ENCODE data around the gene KIAA1549. TPM values are rescaled to one million over a fixed set of nuclear protein-coding genes. Genes with fewer than 3 reads are reported as not detected.
"Not testable (repeated sequence)": the region's sequence is repeated elsewhere in the genome, so short reads cannot be mapped to it uniquely, and the experiment has no call there.

Gene KIAA1549
- total RNA-seq, 1 experiment from 2014 or later = 18.7 TPM

- TF ChIP-seq NFATC4 (CRISPR knock-in tag; IDR thresholded peaks at IDR 0.05) (no peak), KAT7 (CRISPR knock-in tag; IDR thresholded peaks at IDR 0.05; ENCODE audit: borderline replicate concordance) (no peak), ZNF219 (CRISPR knock-in tag; IDR thresholded peaks at IDR 0.05; ENCODE audit: borderline replicate concordance) (no peak), ATF3 (CRISPR knock-in tag; conservative IDR thresholded peaks at IDR 0.05) (no peak), NFYB (CRISPR knock-in tag; conservative IDR thresholded peaks at IDR 0.05; ENCODE audit: low read depth) (no peak), E2F4 (CRISPR knock-in tag; IDR thresholded peaks at IDR 0.05; ENCODE audit: borderline replicate concordance, low read depth) (no peak), JUN (CRISPR knock-in tag; IDR thresholded peaks at IDR 0.05) (no peak), ZBTB21 (CRISPR knock-in tag; IDR thresholded peaks at IDR 0.05; ENCODE audit: borderline replicate concordance) (no peak), EMX1 (CRISPR knock-in tag; IDR thresholded peaks at IDR 0.05) (no peak), ZNF416 (CRISPR knock-in tag; IDR thresholded peaks at IDR 0.05) (no peak), TEAD1 (CRISPR knock-in tag; IDR thresholded peaks at IDR 0.05) (no peak), MXD4 (CRISPR knock-in tag; IDR thresholded peaks at IDR 0.05; ENCODE audit: borderline replicate concordance) (no peak), SMAD3 (CRISPR knock-in tag; IDR thresholded peaks at IDR 0.05; ENCODE audit: borderline replicate concordance) (no peak), NR1H2 (CRISPR knock-in tag; IDR thresholded peaks at IDR 0.05) (no peak), NR2C2 (CRISPR knock-in tag; IDR thresholded peaks at IDR 0.05) (no peak)
- TF ChIP-seq, protein P1, sequence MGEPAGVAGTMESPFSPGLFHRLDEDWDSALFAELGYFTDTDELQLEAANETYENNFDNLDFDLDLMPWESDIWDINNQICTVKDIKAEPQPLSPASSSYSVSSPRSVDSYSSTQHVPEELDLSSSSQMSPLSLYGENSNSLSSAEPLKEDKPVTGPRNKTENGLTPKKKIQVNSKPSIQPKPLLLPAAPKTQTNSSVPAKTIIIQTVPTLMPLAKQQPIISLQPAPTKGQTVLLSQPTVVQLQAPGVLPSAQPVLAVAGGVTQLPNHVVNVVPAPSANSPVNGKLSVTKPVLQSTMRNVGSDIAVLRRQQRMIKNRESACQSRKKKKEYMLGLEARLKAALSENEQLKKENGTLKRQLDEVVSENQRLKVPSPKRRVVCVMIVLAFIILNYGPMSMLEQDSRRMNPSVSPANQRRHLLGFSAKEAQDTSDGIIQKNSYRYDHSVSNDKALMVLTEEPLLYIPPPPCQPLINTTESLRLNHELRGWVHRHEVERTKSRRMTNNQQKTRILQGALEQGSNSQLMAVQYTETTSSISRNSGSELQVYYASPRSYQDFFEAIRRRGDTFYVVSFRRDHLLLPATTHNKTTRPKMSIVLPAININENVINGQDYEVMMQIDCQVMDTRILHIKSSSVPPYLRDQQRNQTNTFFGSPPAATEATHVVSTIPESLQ (CRISPR knock-in tag; IDR thresholded peaks at IDR 0.05) = no peak
- TF ChIP-seq, protein P2, sequence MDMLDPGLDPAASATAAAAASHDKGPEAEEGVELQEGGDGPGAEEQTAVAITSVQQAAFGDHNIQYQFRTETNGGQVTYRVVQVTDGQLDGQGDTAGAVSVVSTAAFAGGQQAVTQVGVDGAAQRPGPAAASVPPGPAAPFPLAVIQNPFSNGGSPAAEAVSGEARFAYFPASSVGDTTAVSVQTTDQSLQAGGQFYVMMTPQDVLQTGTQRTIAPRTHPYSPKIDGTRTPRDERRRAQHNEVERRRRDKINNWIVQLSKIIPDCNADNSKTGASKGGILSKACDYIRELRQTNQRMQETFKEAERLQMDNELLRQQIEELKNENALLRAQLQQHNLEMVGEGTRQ (CRISPR knock-in tag; IDR thresholded peaks at IDR 0.05) = no peak
- Mint-ChIP-seq H3K27me3 (ENCODE audit: low read depth) (no peaks in the 10 kb centered on the region), H3K4me1 (peaks cover 43% of the 10 kb centered on the region), H3K27ac (no peak overlapping the region), H3K36me3 (peaks cover 2% of the 10 kb centered on the region; the same call in 1 of the 2 replicates), H3K4me3 (no peak overlapping the region), H3K9me3 (no peaks in the 10 kb centered on the region)
- no peak for ATAC-seq
- no peak for DNase-seq (ENCODE audit: low spot score)
- CTCF ChIA-PET = no interaction called here
- POLR2A ChIA-PET = no interaction called here
Measured at GRCh38 chr7:138941545-138941944, 39.6 kb downstream of the KIAA1549 start.

DNA sequence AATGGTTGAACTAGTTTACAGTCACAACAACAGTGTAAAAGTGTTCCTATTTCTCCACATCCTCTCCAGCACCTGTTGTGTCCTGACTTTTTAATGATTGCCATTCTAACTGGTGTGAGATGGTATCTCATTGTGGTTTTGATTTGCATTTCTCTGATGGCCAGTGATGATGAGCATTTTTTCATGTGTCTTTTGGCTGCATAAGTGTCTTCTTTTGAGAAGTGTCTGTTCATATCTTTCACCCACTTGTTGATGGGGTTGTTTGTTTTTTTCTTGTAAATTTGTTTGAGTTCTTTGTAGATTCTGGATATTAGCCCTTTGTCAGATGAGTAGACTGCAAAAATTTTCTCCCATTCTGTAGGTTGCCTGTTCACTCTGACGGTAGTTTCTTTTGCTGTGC is 40.6 kb downstream of the KIAA1549 start:
- H3K9me3 Mint-ChIP-seq; POLR2A ChIA-PET; H3K27me3 Mint-ChIP-seq (ENCODE audit: low read depth); DNase-seq (ENCODE audit: low spot score); H3K27ac Mint-ChIP-seq; H3K36me3 Mint-ChIP-seq; H3K4me3 Mint-ChIP-seq; CTCF ChIA-PET; ATAC-seq: not testable (repeated sequence)
- H3K4me1 Mint-ChIP-seq = peaks cover 43% of the 10 kb centered on the region

- ChIA-PET CTCF (no interaction called here), POLR2A (no interaction called here)
- Mint-ChIP-seq H3K4me1 (peaks cover 35% of the 10 kb centered on the region), H3K36me3 (peaks cover 2% of the 10 kb centered on the region; the same call in 1 of the 2 replicates), H3K9me3 (no peaks in the 10 kb centered on the region), H3K27me3 (ENCODE audit: low read depth) (no peaks in the 10 kb centered on the region), H3K27ac (no peak overlapping the region), H3K4me3 (no peak overlapping the region)
- no peak for TF ChIP-seq SP1 (CRISPR knock-in tag; conservative IDR thresholded peaks at IDR 0.05)
- no peak for TF ChIP-seq ETV6 (CRISPR knock-in tag; IDR thresholded peaks at IDR 0.05)
- TF ChIP-seq, protein P3, sequence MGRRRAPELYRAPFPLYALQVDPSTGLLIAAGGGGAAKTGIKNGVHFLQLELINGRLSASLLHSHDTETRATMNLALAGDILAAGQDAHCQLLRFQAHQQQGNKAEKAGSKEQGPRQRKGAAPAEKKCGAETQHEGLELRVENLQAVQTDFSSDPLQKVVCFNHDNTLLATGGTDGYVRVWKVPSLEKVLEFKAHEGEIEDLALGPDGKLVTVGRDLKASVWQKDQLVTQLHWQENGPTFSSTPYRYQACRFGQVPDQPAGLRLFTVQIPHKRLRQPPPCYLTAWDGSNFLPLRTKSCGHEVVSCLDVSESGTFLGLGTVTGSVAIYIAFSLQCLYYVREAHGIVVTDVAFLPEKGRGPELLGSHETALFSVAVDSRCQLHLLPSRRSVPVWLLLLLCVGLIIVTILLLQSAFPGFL (CRISPR knock-in tag; IDR thresholded peaks at IDR 0.05; ENCODE audit: borderline replicate concordance) = no peak
- DNase-seq (ENCODE audit: low spot score) (no peak), ATAC-seq (no peak)
Measured at GRCh38 chr7:138937484-138937883, 43.7 kb downstream of the KIAA1549 start.

Data from WTC11 (cell line).